ENCODE data around the gene ING4. TPM values are rescaled to one million over a fixed set of nuclear protein-coding genes. Genes with fewer than 3 reads are reported as not detected.

ING4 gene
- total RNA-seq, 1 donor from 2014 or later, result 135 TPM

DNA sequence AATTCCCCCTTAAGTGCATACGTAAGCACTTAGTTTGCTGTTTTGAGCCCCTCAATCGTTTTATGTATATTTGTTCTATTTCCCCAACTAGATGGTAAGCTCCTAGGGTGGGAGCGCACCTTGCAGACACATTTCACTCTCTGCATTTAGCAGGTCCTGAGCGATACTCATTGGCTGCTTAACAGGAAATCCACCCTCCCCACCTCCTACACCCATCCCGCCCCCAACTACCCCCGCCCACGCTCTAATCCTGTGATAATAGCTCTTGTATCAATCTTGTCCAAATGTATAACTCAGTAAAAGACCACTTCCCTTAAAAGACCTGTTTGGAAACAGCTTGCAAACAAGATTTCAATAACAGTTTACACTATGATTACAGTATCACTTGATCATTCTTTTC lies 35.3 kb downstream of the ING4 start:
- no peak overlapping the region for H3K27ac ChIP-seq
- H3F3A ChIP-seq (ENCODE audit: low read depth), result peaks cover 20% of the 10 kb centered on the region
- H3K4me1 Mint-ChIP-seq, result peaks cover 26% of the 10 kb centered on the region
- H4K20me1 ChIP-seq (ENCODE audit: low read depth), result no peaks in the 10 kb centered on the region
- no peaks in the 10 kb centered on the region for H3K79me2 ChIP-seq (ENCODE audit: low read depth)
- H3K27ac Mint-ChIP-seq, result no peak overlapping the region
- no peak overlapping the region for H3K4me3 ChIP-seq
- H3K27me3 ChIP-seq, result no peaks in the 10 kb centered on the region
- no peaks in the 10 kb centered on the region for H3K9me3 Mint-ChIP-seq
- H3K4me3 Mint-ChIP-seq, result no peak overlapping the region
- peaks cover 18% of the 10 kb centered on the region for H3K4me1 ChIP-seq
- no peak for DNase-seq (ENCODE audit: low spot score)
- H2AFZ ChIP-seq (replicated peaks), result peak overlapping the region; percentile 36
- no peak for TF ChIP-seq CTCF (IDR thresholded peaks at IDR 0.05)
- no peak for TF ChIP-seq EZH2 (IDR thresholded peaks at IDR 0.05)
- TF ChIP-seq EZH2phosphoT487 (IDR thresholded peaks at IDR 0.05), result no peak
- no peak overlapping the region for H3K4me2 ChIP-seq
- no peak overlapping the region for H3K9ac ChIP-seq
- no peaks in the 10 kb centered on the region for H3K36me3 ChIP-seq
- no peaks in the 10 kb centered on the region for H3K9me3 ChIP-seq (ENCODE audit: low read depth)
- peaks cover 14% of the 10 kb centered on the region for H3K27me3 Mint-ChIP-seq (ENCODE audit: insufficient read depth, low read depth)
- no peaks in the 10 kb centered on the region for H3K36me3 Mint-ChIP-seq

GRCh38 chr12:6626654-6627283 lies 36.1 kb downstream of the ING4 start:
- Mint-ChIP-seq H3K36me3 (no peaks in the 10 kb centered on the region), H3K9me3 (no peaks in the 10 kb centered on the region), H3K27ac (no peak overlapping the region), H3K27me3 (ENCODE audit: insufficient read depth, low read depth) (peaks cover 14% of the 10 kb centered on the region), H3K4me3 (no peak overlapping the region), H3K4me1 (peaks cover 18% of the 10 kb centered on the region)
- H3K4me3 ChIP-seq, result no peak overlapping the region
- H3K9me3 ChIP-seq (ENCODE audit: low read depth), result no peaks in the 10 kb centered on the region
- no peaks in the 10 kb centered on the region for H3K36me3 ChIP-seq
- H4K20me1 ChIP-seq (ENCODE audit: low read depth), result no peaks in the 10 kb centered on the region
- DNase-seq (ENCODE audit: low spot score), result no peak
- no peak overlapping the region for H3K9ac ChIP-seq
- H3K27me3 ChIP-seq, result no peaks in the 10 kb centered on the region
- no peak for TF ChIP-seq EZH2phosphoT487 (IDR thresholded peaks at IDR 0.05)
- no peak for TF ChIP-seq CTCF (IDR thresholded peaks at IDR 0.05)
- TF ChIP-seq EZH2 (IDR thresholded peaks at IDR 0.05), result no peak
- H3F3A ChIP-seq (ENCODE audit: low read depth), result peaks cover 12% of the 10 kb centered on the region
- no peak overlapping the region for H3K4me2 ChIP-seq
- H3K79me2 ChIP-seq (ENCODE audit: low read depth), result no peaks in the 10 kb centered on the region
- no peak overlapping the region for H2AFZ ChIP-seq (replicated peaks)
- no peak overlapping the region for H3K27ac ChIP-seq
- peaks cover 9% of the 10 kb centered on the region for H3K4me1 ChIP-seq

DNA sequence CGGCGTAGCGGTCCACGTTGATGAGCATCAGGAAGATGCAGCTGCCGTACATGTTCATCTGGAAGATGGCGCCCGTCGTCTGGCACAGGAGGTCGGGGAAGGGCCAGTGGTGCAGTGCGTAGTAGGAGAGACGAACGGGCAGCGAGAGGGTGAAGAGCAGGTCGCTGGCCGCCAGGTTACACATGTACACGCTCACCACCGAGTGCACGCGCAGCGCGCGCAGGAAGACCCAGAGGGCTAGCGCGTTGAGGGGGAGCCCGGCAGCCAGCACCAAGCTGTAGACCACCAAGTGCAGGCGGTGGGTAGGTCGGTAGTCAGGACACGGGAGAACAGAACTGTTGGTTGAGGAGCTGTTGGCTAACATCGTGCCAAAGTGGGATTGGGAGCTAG lies 42.0 kb downstream of the ING4 start:
- Mint-ChIP-seq H3K9me3 (no peaks in the 10 kb centered on the region), H3K27me3 (ENCODE audit: insufficient read depth, low read depth) (peaks cover 13% of the 10 kb centered on the region), H3K27ac (no peak overlapping the region), H3K4me1 (peaks cover 15% of the 10 kb centered on the region), H3K4me3 (peak overlapping the region; percentile 67), H3K36me3 (no peaks in the 10 kb centered on the region)
- Histone ChIP-seq H3F3A (ENCODE audit: low read depth) (peaks cover 24% of the 10 kb centered on the region), H3K4me2 (no peak overlapping the region), H3K36me3 (no peaks in the 10 kb centered on the region), H3K27ac (no peak overlapping the region), H3K4me1 (no peaks in the 10 kb centered on the region), H2AFZ (replicated peaks) (peak overlapping the region; percentile 90), H4K20me1 (ENCODE audit: low read depth) (no peaks in the 10 kb centered on the region), H3K27me3 (peaks cover 30% of the 10 kb centered on the region), H3K9ac (no peak overlapping the region), H3K79me2 (ENCODE audit: low read depth) (no peaks in the 10 kb centered on the region), H3K4me3 (no peak overlapping the region), H3K9me3 (ENCODE audit: low read depth) (no peaks in the 10 kb centered on the region)
- TF ChIP-seq CTCF (IDR thresholded peaks at IDR 0.05), result no peak
- no peak for DNase-seq (ENCODE audit: low spot score)

Data from neural progenitor cell (in vitro differentiated cells).